BJ (cell line): ENCODE results near the gene CACFD1. TPM values are rescaled to one million over a fixed set of nuclear protein-coding genes. Genes with fewer than 3 reads are reported as not detected.

ENCODE experiments used
- CTCF ChIA-PET: fragments of 350-600 bp; formaldehyde crosslinking; extraction: SDS; loops from one replicate; lab custom pipeline; 2021; ENCODE audit warnings: antibody characterized with exemption, inconsistent platforms; lab: Yijun Ruan, JAX
- POLR2A ChIA-PET: fragments of 300-600 bp; sonication (Branson Sonifier 250); formaldehyde crosslinking; extraction: SDS; loops from one replicate; lab custom pipeline; 2021; ENCODE audit warnings: antibody characterized with exemption; lab: Charles Lee
- DNase-seq: peaks from one replicate; pipeline ENCODE4 v3.0.0-alpha.2; 2011; ENCODE audit warnings: low read depth
- H3K27me3 ChIP-seq: 2 replicates; pipeline ENCODE4 v1.6.0; 2011; ENCODE audit warnings: low read length; ENCODE audit not compliant: control insufficient read depth, insufficient read depth
- H3K36me3 ChIP-seq: 2 replicates; pipeline ENCODE4 v1.5.1; 2011; ENCODE audit warnings: low read length; ENCODE audit not compliant: control insufficient read depth, insufficient read depth
- H3K4me3 ChIP-seq: 2 replicates; pipeline ENCODE4 v1.5.1; 2011; ENCODE audit warnings: low read depth, mild to moderate bottlenecking, control low read depth, low read length
- polyA minus RNA-seq: library from RNA; depleted of rRNA, polyadenylated mRNA; stranded (reverse); fragments of >200 nt; gene quantifications from 2 replicates; pipeline ENCODE4 v1.2.3, GENCODE V29; 2011; rRNA and poly(A)+ RNA removed
- polyA plus RNA-seq: library from polyadenylated mRNA; depleted of rRNA; stranded (reverse); fragments of >200 nt; gene quantifications from 2 replicates; pipeline ENCODE4 v1.2.3, GENCODE V29; 2011; rRNA removed
- TF ChIP-seq, protein P1 (sequence below): IDR thresholded peaks from 2 replicates; pipeline ENCODE4 v1.5.1; 2011; ENCODE audit warnings: low read depth, mild to moderate bottlenecking, control low read depth, inconsistent platforms, low read length, moderate library complexity; ENCODE audit not compliant: insufficient read depth

Gene CACFD1
- polyA plus RNA-seq (15.8 and 19.1 TPM in 2 replicates), polyA minus RNA-seq (11.8 and 15.9 TPM in 2 replicates)

DNA sequence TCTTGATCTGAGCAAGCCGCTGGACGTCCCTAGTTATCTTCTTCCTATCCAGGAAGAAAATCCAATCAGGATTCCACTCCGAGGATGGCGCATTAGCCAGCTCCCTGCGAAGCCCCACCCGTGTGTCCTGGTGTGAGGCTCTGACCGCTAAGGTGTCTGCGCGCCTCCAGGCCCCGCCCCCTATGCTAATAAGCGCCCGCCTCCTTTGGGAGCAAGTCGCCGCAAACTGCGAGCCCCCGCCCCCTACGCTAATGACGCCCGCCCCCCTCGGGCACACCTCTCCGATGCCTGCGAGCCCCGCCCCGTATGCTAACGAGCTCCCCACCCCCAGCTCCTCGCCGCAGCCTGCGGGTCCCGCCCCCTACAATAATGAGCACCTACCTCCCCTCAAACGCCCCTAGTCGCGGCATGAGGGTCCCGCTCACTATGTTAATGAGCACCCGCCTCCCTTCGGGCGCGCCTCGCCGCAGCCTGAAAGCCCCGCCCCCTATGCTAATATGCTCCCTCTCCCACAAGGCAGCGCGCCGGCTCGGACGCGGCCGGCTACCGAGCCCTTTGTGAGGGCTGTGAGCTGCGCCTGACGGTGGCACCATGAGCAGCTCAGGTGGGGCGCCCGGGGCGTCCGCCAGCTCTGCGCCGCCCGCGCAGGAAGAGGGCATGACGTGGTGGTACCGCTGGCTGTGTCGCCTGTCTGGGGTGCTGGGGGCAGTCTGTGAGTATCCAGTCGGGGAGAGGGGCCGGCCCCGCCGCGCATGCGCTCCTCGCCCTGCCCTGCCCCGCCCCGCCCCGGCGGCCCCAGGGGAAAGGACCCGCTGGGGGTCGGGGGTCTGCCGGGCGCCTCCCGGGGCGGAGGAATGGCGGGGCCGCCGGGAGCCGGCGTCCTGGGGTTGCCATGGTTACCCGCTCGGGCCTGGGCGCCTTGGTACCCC is at the start of gene CACFD1:
CACFD1 (plus strand) TSS at position 503 of the 929 bp plus-strand sequence; CDS start at position 592, 89 bp downstream.
- Histone ChIP-seq H3K36me3 (no peaks in the 10 kb centered on the region), H3K4me3 (peak within 1 kb of the TSS; percentile 47), H3K27me3 (no peaks in the 10 kb centered on the region)
- CTCF ChIA-PET: interaction anchor here (0.6 to 1.3 kb wide), 7 partner anchors 12 to 276 kb away, joined by 3 to 5 read pairs (median 3); no protein-coding TSS in a partner anchor
- POLR2A ChIA-PET: interaction anchor here (0.6 to 0.7 kb wide), 4 partner anchors 31 to 255 kb away, joined by 3 to 11 read pairs (median 4); no protein-coding TSS in a partner anchor
- TF ChIP-seq, protein P1, sequence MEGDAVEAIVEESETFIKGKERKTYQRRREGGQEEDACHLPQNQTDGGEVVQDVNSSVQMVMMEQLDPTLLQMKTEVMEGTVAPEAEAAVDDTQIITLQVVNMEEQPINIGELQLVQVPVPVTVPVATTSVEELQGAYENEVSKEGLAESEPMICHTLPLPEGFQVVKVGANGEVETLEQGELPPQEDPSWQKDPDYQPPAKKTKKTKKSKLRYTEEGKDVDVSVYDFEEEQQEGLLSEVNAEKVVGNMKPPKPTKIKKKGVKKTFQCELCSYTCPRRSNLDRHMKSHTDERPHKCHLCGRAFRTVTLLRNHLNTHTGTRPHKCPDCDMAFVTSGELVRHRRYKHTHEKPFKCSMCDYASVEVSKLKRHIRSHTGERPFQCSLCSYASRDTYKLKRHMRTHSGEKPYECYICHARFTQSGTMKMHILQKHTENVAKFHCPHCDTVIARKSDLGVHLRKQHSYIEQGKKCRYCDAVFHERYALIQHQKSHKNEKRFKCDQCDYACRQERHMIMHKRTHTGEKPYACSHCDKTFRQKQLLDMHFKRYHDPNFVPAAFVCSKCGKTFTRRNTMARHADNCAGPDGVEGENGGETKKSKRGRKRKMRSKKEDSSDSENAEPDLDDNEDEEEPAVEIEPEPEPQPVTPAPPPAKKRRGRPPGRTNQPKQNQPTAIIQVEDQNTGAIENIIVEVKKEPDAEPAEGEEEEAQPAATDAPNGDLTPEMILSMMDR: no peak
- peak; percentile 55 for DNase-seq

DNA sequence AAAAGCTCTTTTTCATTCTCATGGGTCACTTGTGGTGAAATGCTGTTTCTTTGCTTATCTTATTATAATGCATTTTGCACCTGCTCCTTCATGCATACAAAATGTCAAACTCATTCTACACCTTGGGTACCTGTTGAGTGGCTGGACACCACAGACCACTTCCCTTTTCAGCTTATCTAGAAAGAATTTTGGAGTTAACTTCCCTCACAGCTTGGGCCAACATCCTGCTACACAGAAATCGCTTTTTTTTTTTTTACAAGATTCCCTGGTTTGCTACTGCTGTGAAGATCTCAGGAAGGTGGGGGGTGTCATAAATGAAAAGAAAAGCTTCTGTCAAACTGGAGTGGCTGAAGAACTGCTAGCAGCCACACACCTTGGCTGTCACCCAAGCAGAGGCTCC is 44.6 kb upstream of the CACFD1 start:
- Histone ChIP-seq H3K4me3 (no peak overlapping the region), H3K36me3 (peaks cover 20% of the 10 kb centered on the region), H3K27me3 (no peaks in the 10 kb centered on the region)
- TF ChIP-seq, protein P1: no peak
- ChIA-PET CTCF (interaction anchor here (1.2 to 3.0 kb wide), 2 partner anchors 10 to 12 kb away, joined by 4 to 13 read pairs; no protein-coding TSS in a partner anchor), POLR2A (no interaction called here)
- no peak for DNase-seq

DNA sequence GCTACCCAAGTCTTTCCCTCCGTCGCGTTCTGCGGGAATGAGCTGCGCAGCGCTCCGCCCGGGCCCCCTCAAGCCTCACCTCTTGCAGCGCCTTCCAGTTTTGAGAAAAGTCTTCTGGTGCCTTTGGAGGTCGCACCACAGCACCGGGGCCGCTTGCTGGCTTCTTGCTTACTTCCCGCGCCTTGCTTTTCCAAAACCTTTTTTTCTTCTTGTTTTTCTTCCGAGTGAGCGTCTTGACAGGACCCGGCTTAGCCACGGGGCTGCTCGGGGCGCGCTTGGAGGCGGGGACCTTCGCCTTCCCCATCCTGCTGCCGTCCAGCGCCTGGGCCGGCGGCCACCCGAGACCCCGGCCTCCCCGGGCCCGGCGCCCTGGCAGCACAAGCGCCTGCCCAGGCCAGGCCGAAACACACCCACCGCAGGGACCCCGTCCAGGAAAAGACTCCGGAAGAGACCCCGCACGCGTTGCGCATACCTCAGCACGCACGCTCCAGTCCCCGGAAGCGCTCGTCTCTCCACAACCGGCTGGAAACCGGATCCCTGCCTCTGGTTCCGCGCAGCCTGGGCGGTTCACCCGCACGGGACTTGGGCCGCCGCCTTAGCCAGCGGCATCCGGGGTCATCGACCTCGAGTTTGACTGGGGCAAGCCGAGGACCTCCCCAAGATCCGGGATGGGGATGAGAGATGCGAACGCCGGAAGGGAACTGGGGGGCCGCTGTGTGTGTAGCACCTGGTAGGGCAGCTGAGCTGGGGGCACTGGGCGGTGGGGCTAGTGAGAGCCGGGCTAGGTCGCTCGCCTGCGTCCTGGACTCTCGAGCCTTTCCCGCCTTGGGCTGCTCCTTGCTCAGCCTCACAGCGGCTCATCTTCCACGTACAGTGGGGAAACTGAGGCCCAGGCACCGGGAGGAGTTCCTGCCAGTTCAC is 42.0 kb upstream of the CACFD1 start, which contains the start of gene REXO4:
REXO4 (minus strand) TSS at position 470 of the 921 bp plus-strand sequence; CDS start at position 304, 166 bp downstream.
- DNase-seq: peak; percentile 23
- H3K36me3 ChIP-seq: peaks cover 9% of the 10 kb centered on the region
- no peaks in the 10 kb centered on the region for H3K27me3 ChIP-seq
- TF ChIP-seq, protein P1: no peak
- H3K4me3 ChIP-seq: peak within 1 kb of the TSS; percentile 86
- CTCF ChIA-PET: interaction anchor here (0.8 to 3.0 kb wide), 3 partner anchors 9 to 43 kb away, joined by 3 to 13 read pairs (median 3); no protein-coding TSS in a partner anchor
- POLR2A ChIA-PET: no interaction called here

DNA sequence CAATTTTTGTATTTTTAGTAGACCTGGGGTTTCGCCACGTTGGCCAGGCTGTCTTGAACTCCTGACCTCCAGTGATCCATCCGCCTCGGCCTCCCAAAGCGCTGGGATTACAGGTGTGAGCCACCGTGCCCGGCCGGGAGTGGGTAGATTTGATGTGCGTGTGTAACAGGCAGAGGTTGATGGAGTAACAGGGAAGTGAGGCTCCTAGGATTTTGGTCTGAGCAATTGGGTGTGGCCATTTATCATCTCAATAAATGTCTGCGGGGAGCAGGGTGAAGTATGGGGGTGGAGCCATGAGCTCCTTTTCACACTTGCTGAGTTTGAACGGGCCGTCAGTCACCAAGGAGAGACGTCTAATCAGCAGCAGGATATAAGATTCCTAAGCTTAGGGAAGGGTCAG is 40.8 kb upstream of the CACFD1 start:
- CTCF ChIA-PET: no interaction called here
- POLR2A ChIA-PET: no interaction called here
- H3K36me3 ChIP-seq: peaks cover 7% of the 10 kb centered on the region
- H3K27me3 ChIP-seq: no peaks in the 10 kb centered on the region
- DNase-seq: no peak
- no peak overlapping the region for H3K4me3 ChIP-seq
- TF ChIP-seq, protein P1: no peak
